A673 (cell line): Measurements from ENCODE around the gene RIMS3. TPM values are rescaled to one million over a fixed set of nuclear protein-coding genes. Genes with fewer than 3 reads are reported as not detected.

ENCODE experiments used
- BruUV-seq: library from RNA; stranded (reverse); fragments of 400-500 nt; replicated peaks from 2 replicates; lab custom pipeline; 2021; lab: Mats Ljungman, UMichigan
- CTCF ChIA-PET: fragments of 300-600 bp; sonication (Branson Sonifier 250); formaldehyde crosslinking; loops from one replicate; lab custom pipeline; 2022; ENCODE audit warnings: antibody characterized with exemption; lab: Charles Lee
- POLR2A ChIA-PET: fragments of 300-600 bp; sonication (Branson Sonifier 250); formaldehyde crosslinking; loops from one replicate; lab custom pipeline; 2022; ENCODE audit warnings: antibody characterized with exemption; ENCODE audit not compliant: low non-redundant PET; lab: Charles Lee
- DNase-seq: peaks from one replicate; pipeline ENCODE4 v3.0.0-alpha.2; 2015; ENCODE audit warnings: low spot score
- H3K27ac ChIP-seq: fragments of 200-600 bp; sonication (generic); 2 replicates; pipeline ENCODE4 v1.5.1; 2016; ENCODE audit warnings: mixed run types, low read depth, mild to moderate bottlenecking, mixed read lengths, antibody characterized with exemption, low read length; ENCODE audit not compliant: poor library complexity, severe bottlenecking
- H3K27me3 ChIP-seq: fragments of 200-600 bp; sonication (generic); replicated peaks from 2 replicates; pipeline ENCODE4 v1.6.1; 2017; ENCODE audit warnings: mixed run types, low read depth, mild to moderate bottlenecking, mixed read lengths, antibody characterized with exemption, low read length; ENCODE audit not compliant: insufficient read depth, poor library complexity
- H3K36me3 ChIP-seq: fragments of 200-600 bp; sonication (generic); 2 replicates; pipeline ENCODE4 v1.6.1; 2016; ENCODE audit warnings: mixed run types, mild to moderate bottlenecking, mixed read lengths, antibody characterized with exemption, low read length; ENCODE audit not compliant: insufficient read depth, poor library complexity, severe bottlenecking
- H3K4me1 ChIP-seq: fragments of 200-600 bp; sonication (generic); 2 replicates; pipeline ENCODE4 v1.6.1; 2017; ENCODE audit warnings: mixed run types, mild to moderate bottlenecking, mixed read lengths, antibody characterized with exemption, low read length; ENCODE audit not compliant: insufficient read depth, poor library complexity, severe bottlenecking
- H3K4me3 ChIP-seq: fragments of 200-600 bp; sonication (generic); 2 replicates; pipeline ENCODE4 v1.5.1; 2016; ENCODE audit warnings: low read depth, mixed run types, mild to moderate bottlenecking, mixed read lengths, low read length; ENCODE audit not compliant: poor library complexity, severe bottlenecking
- H3K9me3 ChIP-seq: fragments of 200-600 bp; sonication (generic); 2 replicates; pipeline ENCODE4 v1.6.1; 2016; ENCODE audit warnings: mixed run types, low read depth, mild to moderate bottlenecking, mixed read lengths, antibody characterized with exemption, low read length; ENCODE audit not compliant: poor library complexity, severe bottlenecking
- EZH2 ChIP-seq: fragments of 200-600 bp; sonication (generic); IDR thresholded peaks from 2 replicates; pipeline ENCODE4 v1.6.1; 2017; ENCODE audit warnings: borderline replicate concordance, low read depth, mild to moderate bottlenecking, mixed read lengths, antibody characterized with exemption, low read length; ENCODE audit not compliant: poor library complexity, severe bottlenecking
- intact Hi-C: fragments of 100-400 bp; cut with micrococcal nuclease; formaldehyde crosslinking; loops from one replicate; pipeline ENCODE4 v1.10.0; 2022; ENCODE audit not compliant: unreplicated experiment
- total RNA-seq: library from RNA; stranded (reverse); gene quantifications from 2 replicates; pipeline ENCODE4 v1.2.3, GENCODE V29; 2021
- TF ChIP-seq, protein P1 (sequence below): fragments of 300-800, 200-600 bp; sonication (generic); conservative IDR thresholded peaks from 2 replicates; pipeline ENCODE4 v1.5.1; 2017; ENCODE audit warnings: low read depth, mild to moderate bottlenecking, antibody characterized with exemption, low read length, moderate library complexity, mixed read lengths

The RIMS3 gene
- total RNA-seq, 1 experiment from 2014 or later, result 9.9 TPM

DNA sequence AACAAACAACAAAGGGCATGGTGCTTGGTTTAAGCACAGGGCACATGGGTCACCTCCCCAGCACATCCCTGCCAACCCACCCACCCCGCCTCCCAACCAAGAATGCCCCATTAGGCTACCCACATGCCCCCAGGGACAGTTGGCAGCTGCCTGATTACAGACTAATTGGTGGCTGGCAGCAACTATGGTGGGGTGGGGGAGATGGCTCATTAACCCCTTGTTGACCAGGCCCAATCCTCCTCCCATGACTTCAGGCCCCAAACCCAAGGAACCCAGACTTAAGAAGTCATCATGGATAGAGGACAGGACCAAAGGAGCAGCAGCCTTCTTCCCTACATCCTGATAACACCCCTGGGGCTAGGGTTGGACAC lies 1.3 kb downstream of the RIMS3 start:
- POLR2A ChIA-PET, result no interaction called here
- CTCF ChIA-PET, result no interaction called here

DNA sequence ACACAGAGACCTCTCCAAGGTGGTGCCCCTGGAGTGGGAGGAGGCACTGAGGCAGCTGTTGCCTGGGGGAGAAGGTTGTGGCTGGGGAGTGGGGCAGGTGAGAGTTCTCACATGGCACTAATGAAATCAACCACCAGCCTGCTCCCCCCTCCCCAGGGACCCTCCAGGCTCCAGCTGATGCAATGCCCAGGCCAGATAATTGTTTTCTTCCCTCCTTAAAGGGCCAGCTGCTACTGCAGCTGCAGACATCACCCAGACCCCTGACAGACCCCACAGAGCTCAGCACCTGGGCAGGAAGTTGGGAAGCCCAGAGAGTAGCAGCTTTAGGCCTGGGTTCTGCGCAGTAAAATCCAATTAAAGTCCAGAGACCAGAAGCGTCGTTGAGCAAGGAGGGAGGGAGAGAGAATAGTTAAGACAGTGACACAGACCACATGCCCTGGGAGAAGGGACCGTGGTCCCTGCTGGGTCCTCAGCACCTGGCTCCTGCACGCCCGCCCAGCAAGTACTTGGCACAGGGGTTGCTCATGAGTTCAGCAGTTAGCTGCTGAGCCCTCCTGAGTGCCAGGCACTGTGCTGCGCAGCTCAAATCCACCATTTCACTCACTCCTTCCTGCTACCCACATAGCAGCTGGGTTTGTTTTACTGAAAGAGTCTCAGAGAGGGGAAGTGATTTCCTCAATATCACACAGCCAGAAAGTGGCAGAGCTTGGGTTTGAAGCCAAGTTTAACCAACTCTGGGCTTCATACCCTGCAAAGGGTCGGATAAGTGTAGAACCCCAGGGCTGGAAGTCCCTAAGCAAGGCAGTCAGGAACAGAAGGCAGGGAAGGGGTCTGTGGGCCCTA lies 1.9 kb downstream of the RIMS3 start:
- intact Hi-C loops, result no loop called here
- Histone ChIP-seq H3K9me3 (no peaks in the 10 kb centered on the region), H3K27ac (peak overlapping the region; percentile 69), H3K4me3 (peak overlapping the region; percentile 7), H3K4me1 (peaks cover 28% of the 10 kb centered on the region), H3K36me3 (no peaks in the 10 kb centered on the region), H3K27me3 (no peaks in the 10 kb centered on the region)
- peak; percentile 37 for DNase-seq
- TF ChIP-seq EZH2, result no peak
- TF ChIP-seq, protein P1, sequence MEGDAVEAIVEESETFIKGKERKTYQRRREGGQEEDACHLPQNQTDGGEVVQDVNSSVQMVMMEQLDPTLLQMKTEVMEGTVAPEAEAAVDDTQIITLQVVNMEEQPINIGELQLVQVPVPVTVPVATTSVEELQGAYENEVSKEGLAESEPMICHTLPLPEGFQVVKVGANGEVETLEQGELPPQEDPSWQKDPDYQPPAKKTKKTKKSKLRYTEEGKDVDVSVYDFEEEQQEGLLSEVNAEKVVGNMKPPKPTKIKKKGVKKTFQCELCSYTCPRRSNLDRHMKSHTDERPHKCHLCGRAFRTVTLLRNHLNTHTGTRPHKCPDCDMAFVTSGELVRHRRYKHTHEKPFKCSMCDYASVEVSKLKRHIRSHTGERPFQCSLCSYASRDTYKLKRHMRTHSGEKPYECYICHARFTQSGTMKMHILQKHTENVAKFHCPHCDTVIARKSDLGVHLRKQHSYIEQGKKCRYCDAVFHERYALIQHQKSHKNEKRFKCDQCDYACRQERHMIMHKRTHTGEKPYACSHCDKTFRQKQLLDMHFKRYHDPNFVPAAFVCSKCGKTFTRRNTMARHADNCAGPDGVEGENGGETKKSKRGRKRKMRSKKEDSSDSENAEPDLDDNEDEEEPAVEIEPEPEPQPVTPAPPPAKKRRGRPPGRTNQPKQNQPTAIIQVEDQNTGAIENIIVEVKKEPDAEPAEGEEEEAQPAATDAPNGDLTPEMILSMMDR, result no peak
- no TSS peak for BruUV-seq
- ChIA-PET POLR2A (interaction anchor here (0.6 kb wide), 1 partner anchor 316 kb away, joined by 12 read pairs; no protein-coding TSS in a partner anchor), CTCF (interaction anchor here (0.6 kb wide), 1 partner anchor 31 kb away, joined by 3 read pairs; no protein-coding TSS in a partner anchor)

More for the DNA sequence above, 1.3 kb downstream of the RIMS3 start:
- no TSS peak for BruUV-seq
- peak overlapping the region; percentile 89 for H3K4me3 ChIP-seq
- peak overlapping the region; percentile 69 for H3K27ac ChIP-seq
- no peaks in the 10 kb centered on the region for H3K9me3 ChIP-seq
- intact Hi-C loops, result no loop called here
- TF ChIP-seq, protein P1, result no peak
- no peak for TF ChIP-seq EZH2
- DNase-seq, result no peak
- no peaks in the 10 kb centered on the region for H3K27me3 ChIP-seq
- H3K4me1 ChIP-seq, result peaks cover 28% of the 10 kb centered on the region
- no peaks in the 10 kb centered on the region for H3K36me3 ChIP-seq

DNA sequence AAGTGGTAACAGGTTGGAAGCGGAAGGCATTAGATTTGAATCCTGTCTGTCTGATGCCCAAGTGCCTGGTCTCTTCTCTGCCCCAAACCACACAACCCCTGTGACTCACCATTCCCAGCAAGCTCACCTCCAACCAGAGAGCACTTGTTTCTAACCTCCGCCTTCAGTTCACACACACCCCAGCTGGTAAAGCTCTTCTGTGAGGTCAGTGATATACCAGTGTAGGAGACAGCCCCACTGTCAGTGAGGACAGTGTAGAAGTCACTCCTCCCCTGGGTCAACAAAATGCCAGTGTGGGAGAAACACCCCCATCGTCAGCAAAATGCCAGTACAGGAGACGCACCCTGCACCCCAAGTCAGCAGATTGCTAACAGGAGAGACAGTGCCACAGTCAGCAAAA lies 2.6 kb downstream of the RIMS3 start:
- POLR2A ChIA-PET, result no interaction called here
- H3K36me3 ChIP-seq, result no peaks in the 10 kb centered on the region
- intact Hi-C loops, result no loop called here

More for the DNA sequence above, 2.6 kb downstream of the RIMS3 start:
- H3K27ac ChIP-seq, result peak overlapping the region; percentile 69
- no peaks in the 10 kb centered on the region for H3K27me3 ChIP-seq
- H3K4me1 ChIP-seq, result peaks cover 28% of the 10 kb centered on the region
- TF ChIP-seq, protein P1, result no peak
- TF ChIP-seq EZH2, result no peak
- H3K9me3 ChIP-seq, result no peaks in the 10 kb centered on the region
- CTCF ChIA-PET, result interaction anchor here (0.6 kb wide), 1 partner anchor 30 kb away, joined by 3 read pairs; no protein-coding TSS in a partner anchor
- no TSS peak for BruUV-seq
- DNase-seq, result no peak
- no peak overlapping the region for H3K4me3 ChIP-seq
